ENCODE results near the gene ESRP2.

ESRP2 gene

GRCh38 chr16:68263559-68264127 is 27.7 kb upstream of the ESRP2 start:
- DNase-seq: no peak

- no peak for DNase-seq
These were observed 23.3 kb upstream of the ESRP2 start for GRCh38 chr16:68259007-68259825.

GRCh38 chr16:68257906-68258800 is 22.2 kb upstream of the ESRP2 start:
- no peak for DNase-seq

GRCh38 chr16:68257251-68257905 is 21.5 kb upstream of the ESRP2 start:
- DNase-seq: peak; percentile 52

- DNase-seq: no peak
These were observed 19.8 kb upstream of the ESRP2 start for GRCh38 chr16:68255712-68256111.

GRCh38 chr16:68253721-68254120 is 17.8 kb upstream of the ESRP2 start:
- no peak for DNase-seq

- no peak for DNase-seq
These were observed 16.5 kb upstream of the ESRP2 start for GRCh38 chr16:68252383-68252782.

GRCh38 chr16:68251832-68252231 is 15.9 kb upstream of the ESRP2 start:
- DNase-seq: no peak

- no peak for DNase-seq
These were observed 15.0 kb upstream of the ESRP2 start for GRCh38 chr16:68250951-68251350.

GRCh38 chr16:68249371-68249770 is 13.4 kb upstream of the ESRP2 start:
- no peak for DNase-seq

- DNase-seq: no peak
These were observed 12.0 kb upstream of the ESRP2 start for GRCh38 chr16:68247932-68248331.

GRCh38 chr16:68247400-68247799 is 11.5 kb upstream of the ESRP2 start:
- no peak for DNase-seq

GRCh38 chr16:68246666-68247065 is 10.7 kb upstream of the ESRP2 start:
- DNase-seq: no peak

- no peak for DNase-seq
These were observed 10.2 kb upstream of the ESRP2 start for GRCh38 chr16:68246121-68246520.

GRCh38 chr16:68244903-68245853 is 9.3 kb upstream of the ESRP2 start, which contains the start of gene PLA2G15:
TSS of gene PLA2G15 (plus strand) at chr16:68245373. CDS start at chr16:68245427, 54 bp downstream.
- peak; percentile 96 for DNase-seq

GRCh38 chr16:68244481-68244902 is 8.6 kb upstream of the ESRP2 start:
- no peak for DNase-seq

- DNase-seq: no peak
These were observed 7.3 kb upstream of the ESRP2 start for GRCh38 chr16:68242926-68243858.

- DNase-seq: no peak
These were observed 6.2 kb upstream of the ESRP2 start for GRCh38 chr16:68242085-68242484.

- DNase-seq: no peak
These were observed 2.1 kb upstream of the ESRP2 start for GRCh38 chr16:68238029-68238345.

GRCh38 chr16:68237243-68238028 is 1.5 kb upstream of the ESRP2 start:
- DNase-seq: peak; percentile 95
